Gastrocnemius medialis (tissue), 4 donors: ENCODE results near the gene SUGCT.

Experiments
- CTCF ChIP-seq, 5 experiments: fragments of 450-650 bp in 3 of 5; fragments of 200-600 bp in 2 of 5; sonication (generic) in 2 of 5; IDR thresholded peaks in 4 of 5; conservative IDR thresholded peaks in 1 of 5; 1 replicate in 4 of 5; 2 replicates in 1 of 5; pipeline ENCODE4 v1.5.1; 2016 to 2019; ENCODE audit warnings: antibody characterized with exemption in 5 of 5, mild to moderate bottlenecking in 3 of 5, moderate library complexity in 3 of 5
- POLR2A ChIP-seq, 2 donors: fragments of 450-650 bp; IDR thresholded peaks; one replicate each; pipeline ENCODE4 v1.6.1; 2017; ENCODE audit warnings: antibody characterized with exemption in 2 of 2, mild to moderate bottlenecking in 2 of 2, moderate library complexity in 2 of 2

DNA sequence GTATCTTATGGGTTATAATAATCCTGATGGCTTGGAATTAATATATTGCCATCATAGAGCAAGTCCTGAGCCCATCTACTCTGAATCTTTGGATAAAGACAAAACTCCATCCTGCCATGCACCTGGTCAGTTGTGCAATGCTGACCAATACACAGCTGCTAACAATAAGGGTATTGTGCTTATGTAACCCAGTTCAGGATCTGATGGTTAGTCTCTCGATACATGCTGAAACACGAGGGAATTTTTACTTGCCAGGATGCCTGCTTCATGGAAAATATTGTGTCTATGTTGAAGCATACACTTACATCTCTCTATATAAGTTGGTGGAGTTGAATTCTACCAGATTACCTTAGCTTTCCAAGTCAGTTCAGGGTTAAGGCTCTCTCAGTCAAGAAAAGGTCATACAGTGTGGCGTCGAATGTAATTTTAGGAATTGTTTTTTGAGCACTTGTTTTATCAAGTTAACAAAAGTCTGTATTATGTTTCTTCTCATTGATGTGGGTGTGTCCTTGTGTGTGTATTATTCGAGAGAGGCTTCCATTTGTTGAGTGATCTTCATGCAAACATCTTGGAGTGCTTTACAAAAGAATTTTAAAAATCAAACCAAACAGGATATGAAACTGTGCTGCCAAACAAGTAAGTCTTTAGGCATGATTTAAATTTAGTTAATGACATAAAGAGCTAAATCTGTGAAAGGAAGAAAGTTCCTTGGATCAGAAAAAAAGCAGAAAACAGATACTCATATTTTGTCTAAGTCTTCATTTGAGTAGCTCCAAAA lies 449.1 kb downstream of the SUGCT start:
- no peak for TF ChIP-seq CTCF (IDR thresholded peaks at IDR 0.05 in 4 of 5, conservative IDR thresholded peaks at IDR 0.05 in 1 of 5)
- no peak for TF ChIP-seq POLR2A (IDR thresholded peaks at IDR 0.05)
